LNCAP (cell line): ENCODE data around the gene WDR27.

Source experiments
- TF ChIP-seq, protein P1 (sequence below): fragments of 450-650 bp; IDR thresholded peaks from 2 replicates; pipeline ENCODE4 v1.5.1; 2017; ENCODE audit warnings: mild to moderate bottlenecking

The WDR27 gene

DNA sequence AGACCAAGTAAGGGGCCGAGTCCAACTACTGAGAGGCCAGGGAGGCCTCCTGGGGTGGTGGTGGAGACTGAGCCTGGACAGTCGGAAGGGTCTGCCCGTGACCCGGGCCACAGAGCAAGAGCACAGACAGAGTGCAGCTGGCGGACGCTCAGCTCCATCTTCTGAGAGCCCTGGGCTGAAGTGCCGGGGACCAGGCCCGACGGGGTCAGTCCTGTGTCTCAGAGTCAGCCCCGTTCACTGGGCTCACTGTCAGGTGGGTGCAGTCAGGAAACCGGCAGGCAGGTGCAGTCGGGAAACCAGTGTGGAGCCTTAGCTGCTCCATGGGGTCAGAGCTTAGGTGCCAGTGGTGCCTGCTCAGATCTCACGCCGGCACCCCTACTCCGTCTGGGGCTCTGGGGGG is 76.5 kb downstream of the WDR27 start:
- TF ChIP-seq, protein P1, sequence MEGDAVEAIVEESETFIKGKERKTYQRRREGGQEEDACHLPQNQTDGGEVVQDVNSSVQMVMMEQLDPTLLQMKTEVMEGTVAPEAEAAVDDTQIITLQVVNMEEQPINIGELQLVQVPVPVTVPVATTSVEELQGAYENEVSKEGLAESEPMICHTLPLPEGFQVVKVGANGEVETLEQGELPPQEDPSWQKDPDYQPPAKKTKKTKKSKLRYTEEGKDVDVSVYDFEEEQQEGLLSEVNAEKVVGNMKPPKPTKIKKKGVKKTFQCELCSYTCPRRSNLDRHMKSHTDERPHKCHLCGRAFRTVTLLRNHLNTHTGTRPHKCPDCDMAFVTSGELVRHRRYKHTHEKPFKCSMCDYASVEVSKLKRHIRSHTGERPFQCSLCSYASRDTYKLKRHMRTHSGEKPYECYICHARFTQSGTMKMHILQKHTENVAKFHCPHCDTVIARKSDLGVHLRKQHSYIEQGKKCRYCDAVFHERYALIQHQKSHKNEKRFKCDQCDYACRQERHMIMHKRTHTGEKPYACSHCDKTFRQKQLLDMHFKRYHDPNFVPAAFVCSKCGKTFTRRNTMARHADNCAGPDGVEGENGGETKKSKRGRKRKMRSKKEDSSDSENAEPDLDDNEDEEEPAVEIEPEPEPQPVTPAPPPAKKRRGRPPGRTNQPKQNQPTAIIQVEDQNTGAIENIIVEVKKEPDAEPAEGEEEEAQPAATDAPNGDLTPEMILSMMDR: no peak

DNA sequence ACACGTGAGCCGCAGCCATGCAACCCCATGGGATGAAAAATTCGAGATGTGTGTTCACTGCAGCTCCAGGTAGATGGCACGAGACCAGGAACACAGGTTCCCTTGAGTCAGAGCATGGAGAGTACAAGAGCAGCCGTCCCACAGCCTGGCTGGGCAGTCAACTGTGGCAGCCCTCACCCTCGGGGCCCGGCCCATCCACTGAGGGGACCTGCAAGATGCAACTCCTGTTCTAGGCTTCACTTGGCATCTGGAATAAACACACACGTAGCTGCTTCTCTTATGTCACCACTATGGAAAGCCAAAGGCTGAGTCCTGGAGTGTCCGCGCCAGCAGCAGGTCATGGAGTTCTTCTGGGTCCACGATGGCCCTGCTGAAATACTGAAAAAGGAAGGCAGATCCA is 77.0 kb downstream of the WDR27 start:
- TF ChIP-seq, protein P1: no peak

DNA sequence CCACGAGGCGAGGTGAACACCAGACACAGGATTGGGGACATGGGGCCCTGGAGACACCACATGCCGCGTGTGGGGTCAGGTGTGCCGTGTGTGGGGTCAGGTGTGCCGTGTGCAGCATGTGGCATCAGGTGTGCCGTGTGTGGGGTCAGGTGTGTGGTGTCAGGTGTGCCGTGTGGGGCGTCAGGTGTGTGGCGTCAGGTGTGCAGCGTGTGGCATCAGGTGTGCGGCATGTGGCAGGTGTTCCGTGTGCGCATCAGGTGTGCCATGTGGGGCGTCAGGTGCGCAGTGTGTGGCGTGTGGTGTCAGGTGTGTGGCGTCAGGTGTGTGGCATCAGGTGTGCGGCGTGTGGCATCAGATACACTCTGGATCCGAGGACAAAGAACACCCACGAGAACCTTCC is 77.9 kb downstream of the WDR27 start:
- TF ChIP-seq, protein P1: no peak

DNA sequence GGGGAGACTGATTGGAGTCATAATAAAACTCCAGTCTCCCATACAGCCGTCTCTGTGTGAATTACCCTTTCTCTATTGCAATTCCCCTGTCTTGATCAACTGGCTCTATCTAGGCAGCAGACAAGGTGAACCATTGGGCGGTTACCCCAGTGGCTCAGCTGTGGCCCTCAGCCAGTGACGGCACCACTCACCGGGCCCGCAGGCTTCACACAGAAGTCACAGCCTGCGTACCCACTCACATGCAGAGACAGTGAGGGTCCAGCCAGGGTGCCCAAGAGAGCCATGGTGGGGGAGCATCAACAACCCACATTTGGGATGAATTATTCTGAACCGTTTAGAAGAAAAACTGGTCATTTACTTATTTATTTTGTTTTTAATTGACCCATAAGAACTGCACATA is 78.5 kb downstream of the WDR27 start:
- TF ChIP-seq, protein P1: no peak

DNA sequence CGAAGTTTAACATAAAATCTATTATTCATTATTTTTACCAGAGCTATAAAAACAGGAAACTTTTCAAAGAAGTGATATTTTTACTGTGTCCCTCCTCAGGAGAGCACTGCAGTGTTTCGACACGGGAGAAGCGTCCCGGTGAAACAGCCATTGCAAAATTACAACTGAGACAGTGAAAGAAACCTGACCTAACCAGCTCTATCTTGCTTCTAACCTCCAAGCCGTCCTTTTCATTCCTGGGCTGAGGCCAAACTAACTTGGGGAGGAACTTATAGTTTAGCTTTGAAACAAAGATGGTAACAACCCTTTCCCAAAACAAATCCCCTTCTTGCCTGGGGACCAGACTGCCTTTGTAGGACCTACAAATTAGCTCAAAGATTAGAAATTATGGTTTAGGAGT is 79.2 kb downstream of the WDR27 start:
- TF ChIP-seq, protein P1: no peak

DNA sequence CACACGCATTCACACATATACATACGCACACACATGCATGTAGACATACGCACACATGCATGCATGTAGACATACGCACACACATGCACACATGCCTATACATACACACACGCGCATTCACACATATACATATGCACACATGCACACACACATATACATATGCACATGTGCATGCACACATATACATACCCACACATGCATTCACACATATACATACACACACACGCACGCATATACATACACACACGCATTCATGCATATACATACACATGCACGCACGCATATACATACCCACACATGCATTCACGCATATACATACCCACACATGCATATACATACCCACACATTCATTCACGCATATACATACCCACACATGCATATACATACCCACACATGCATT is 80.5 kb downstream of the WDR27 start:
- TF ChIP-seq, protein P1: no peak

DNA sequence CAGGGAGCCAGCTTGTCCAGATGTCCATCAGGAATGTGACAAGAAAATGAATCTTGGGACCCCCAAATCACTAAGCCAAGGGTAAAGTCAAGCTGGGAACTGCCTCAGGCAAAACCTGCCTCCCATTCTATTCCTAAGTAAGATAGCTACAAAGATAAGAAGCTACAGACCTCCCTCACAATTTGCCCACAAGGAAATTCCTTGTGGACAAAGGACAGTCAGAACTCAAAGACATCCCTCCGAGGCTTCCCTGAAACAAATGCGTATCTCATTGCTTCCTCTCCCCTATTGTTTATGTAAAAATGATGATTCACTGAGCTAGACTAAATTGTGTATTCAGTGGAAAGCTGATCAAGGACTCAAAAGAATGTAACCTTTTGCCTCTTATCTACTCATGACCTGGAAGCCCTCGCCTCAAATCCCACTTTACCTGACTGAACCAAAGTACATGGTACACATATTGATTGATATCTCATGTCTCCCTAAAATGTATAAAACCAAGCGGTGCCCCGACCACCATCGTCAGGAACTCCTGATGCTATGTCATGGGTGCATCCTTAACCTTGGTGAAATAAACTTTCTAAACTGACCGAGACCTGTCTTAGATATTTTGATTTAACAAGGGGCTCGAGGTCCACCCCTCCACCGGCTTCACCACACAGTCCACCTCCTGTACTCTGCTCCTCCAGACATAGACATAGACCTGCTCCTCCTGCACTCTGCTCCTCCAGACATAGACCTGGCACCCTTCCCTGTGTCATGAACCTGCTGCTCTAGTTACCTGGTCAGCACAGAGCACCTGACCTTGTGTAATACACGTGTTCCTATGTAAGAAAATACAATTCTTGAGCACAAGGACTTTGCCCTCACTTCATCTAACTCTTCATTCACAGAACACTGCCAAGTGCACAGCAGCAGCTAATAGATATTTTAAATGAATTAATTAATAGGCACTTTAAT is 81.4 kb downstream of the WDR27 start:
- TF ChIP-seq, protein P1: no peak
